Epithelial cell of prostate (primary cell): ENCODE data around the gene DLL1.

Experiments used
- DNase-seq: peaks from one replicate; pipeline ENCODE4 v3.0.0-alpha.2; 2011; ENCODE audit warnings: low read depth, low spot score
- H3K27ac ChIP-seq: fragments of 450-650 bp; 2 replicates; pipeline ENCODE4 v1.5.1; 2017; ENCODE audit warnings: mild to moderate bottlenecking

The DLL1 gene

GRCh38 chr6:170235391-170236125 lies 55.3 kb downstream of the DLL1 start:
- DNase-seq = no peak
- H3K27ac ChIP-seq = no peak overlapping the region

- no peak overlapping the region for H3K27ac ChIP-seq
- DNase-seq = no peak
Observed at GRCh38 chr6:170234419-170234818, 56.5 kb downstream of the DLL1 start.

GRCh38 chr6:170233286-170234205 lies 57.3 kb downstream of the DLL1 start:
- DNase-seq = no peak
- no peak overlapping the region for H3K27ac ChIP-seq
